Measurements from ENCODE around the gene TST.

TST gene

DNA sequence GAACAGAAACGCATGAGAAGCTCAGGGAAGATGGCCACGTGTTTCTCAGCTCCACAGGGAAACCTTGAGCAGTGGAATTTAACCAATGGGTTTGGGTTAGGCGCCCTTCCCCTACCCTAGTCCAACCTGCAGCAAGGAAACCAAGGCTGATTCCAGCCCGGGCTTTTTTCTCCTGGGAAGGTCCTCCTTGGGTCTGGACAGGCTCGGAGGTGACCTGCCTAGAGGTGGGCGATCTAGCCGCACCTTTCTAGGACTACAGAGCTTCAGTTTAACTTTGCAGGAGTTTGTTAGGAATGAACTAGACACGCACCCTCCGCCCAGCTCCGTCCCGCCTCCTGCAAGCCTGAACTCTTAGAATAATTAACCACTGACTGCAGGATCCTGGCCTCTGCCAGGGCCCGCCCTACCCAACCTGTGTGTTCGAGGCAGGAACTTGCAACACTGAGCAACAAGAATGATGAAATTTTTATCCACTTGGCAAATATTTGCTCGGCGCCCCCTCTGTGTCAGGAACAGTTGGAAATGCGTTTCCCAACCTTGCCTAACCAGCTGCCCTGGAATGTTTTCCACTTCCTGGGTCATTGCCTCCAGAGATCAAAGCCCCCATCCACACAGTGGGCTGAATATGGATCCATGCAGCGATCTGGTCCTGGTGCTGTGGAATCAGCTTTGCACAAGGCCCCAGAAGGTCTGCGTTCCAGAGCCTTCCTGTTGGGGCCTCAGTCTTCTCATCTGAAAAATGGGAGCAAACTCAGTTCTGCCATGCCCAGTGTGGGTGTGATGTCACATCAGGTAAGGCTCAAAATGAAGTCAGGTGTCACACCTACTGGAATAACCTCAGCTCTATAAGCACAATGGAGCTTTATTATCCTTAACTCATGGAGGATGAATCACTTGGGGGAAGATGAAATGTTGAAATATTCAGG lies 13.6 kb upstream of the TST start:
- DNase-seq (ENCODE audit: low read depth, low spot score): no peak

DNA sequence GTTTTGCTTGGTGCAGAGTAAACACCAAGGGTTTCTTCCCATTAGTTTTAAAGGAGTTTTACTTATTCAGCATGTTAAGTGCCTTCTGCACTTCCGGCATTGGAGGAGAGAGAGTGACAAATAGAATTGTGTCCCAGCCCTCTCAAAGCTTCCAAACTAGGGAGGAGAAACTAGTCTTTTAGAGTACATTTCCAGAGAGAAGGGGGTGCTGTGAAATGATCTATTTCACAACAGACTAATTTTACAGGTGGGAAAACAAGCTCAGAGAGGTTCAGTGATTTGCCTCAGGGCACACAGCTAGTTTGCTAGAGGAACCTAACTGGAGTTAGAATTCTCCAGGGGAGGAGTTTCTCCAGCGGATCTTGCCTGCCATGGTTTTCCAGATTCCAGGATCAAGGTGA lies 12.9 kb upstream of the TST start:
- DNase-seq (ENCODE audit: low read depth, low spot score): no peak

DNA sequence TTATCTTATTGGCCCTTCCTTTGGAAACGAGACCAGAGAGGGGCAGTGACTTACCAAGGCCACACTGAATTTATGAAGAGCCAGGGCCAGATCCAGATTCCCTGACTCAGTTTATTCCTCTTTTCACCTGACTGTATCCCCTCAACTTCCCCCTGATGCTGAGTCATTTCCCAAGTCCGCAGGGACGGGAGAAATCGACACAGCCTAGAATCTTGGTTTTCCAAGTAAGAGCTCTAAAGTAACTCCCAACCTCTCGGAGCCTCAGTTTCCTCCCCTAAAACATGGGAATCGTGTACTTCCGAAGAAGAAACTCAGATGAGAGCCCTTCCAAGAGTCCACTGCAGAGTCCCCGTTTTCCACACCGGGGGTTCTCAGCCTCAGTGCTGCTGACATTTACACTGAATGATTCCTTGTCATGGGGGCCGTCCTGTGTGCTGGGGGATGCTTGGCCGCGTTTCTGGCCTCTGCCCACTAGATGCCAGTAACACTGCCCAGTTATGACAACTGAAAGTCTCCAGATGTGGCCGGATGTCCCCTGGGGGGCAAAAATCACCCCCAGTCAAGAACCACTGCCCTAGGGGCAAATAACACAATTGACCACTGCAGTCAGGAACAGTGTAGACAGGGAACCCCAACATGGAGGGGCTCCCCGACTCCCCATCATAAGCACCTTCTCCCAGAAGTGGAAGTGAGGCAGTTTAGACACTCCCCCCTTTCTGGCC lies 11.5 kb upstream of the TST start:
- no peak for DNase-seq (ENCODE audit: low read depth, low spot score)

DNA sequence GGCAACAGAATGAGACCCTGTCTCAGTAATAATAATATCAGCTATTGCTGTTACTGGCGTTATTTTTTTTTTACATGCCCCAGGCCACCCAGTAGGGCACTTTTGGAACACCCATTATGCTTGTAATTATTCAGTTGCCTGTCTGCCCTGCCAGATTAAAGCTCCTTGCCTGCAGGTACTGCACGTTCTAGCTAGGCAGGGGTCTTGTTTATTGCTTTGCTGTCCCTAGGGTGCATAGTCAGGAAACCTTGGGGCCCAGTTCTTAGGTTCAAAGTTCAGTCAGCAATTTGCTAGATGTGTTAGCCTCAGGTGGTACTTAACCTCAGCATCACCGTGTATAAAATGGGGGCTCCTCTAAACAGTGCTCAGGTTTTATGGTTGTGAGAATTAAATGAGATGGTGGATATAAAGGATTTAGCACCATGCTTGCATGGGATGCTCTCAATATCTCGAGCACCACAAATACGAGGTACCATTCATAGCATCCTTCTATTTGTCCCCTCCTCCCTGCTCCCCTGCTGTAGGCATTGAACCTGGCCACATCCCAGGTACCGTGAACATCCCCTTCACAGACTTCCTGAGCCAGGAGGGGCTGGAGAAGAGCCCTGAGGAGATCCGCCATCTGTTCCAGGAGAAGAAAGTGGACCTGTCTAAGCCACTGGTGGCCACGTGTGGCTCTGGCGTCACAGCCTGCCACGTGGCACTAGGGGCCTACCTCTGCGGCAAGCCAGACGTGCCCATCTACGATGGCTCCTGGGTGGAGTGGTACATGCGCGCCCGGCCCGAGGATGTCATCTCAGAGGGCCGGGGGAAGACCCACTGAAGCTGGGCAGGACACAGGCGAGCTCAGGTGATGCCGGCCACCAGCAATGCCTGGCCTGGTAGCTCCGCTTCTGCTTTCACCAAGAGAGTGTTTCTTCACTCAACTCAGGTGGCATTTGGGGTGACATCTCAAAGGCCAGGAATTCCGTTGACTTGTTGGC lies 9.7 kb upstream of the TST start:
- no peak for DNase-seq (ENCODE audit: low read depth, low spot score)

DNA sequence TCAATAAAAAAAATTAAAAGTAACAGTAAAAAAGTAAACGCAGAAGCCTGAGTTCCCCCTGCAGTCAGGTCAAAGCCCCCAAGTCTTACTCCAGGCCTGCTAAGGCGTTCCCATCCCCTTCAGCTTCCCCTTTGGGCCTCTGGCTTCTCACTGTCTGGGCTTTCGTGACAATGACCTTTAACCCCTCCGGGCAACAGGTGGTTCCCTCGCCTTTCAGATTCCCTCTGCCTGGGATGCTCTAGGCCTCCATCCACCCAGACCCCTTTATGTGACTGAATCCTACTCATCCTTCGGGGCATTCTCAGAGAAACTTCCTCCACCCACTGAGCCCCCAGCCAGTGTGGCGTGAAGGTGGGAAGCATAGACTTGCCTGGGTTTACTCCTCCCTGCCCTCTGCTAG lies 8.3 kb upstream of the TST start:
- no peak for DNase-seq (ENCODE audit: low read depth, low spot score)

DNA sequence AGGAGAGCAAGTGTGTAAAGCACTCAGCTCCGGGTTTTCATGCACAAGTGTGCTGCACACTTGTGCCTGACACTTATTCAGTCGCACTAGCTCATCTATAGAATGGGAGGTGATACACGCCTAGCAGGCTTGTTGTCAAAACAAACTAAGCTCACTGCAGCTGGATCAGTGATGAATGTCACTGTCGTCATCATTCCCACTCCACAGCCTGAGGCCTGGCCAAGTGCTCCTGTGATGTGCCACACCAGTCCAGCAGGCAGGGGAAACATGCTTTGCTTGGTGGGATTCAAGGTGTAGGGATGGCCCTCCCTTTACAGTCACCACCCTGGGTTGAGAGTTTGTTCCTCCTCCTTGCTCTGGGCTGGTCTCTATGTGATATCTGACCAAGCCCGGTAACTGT lies 7.1 kb upstream of the TST start:
- DNase-seq (ENCODE audit: low read depth, low spot score): no peak

DNA sequence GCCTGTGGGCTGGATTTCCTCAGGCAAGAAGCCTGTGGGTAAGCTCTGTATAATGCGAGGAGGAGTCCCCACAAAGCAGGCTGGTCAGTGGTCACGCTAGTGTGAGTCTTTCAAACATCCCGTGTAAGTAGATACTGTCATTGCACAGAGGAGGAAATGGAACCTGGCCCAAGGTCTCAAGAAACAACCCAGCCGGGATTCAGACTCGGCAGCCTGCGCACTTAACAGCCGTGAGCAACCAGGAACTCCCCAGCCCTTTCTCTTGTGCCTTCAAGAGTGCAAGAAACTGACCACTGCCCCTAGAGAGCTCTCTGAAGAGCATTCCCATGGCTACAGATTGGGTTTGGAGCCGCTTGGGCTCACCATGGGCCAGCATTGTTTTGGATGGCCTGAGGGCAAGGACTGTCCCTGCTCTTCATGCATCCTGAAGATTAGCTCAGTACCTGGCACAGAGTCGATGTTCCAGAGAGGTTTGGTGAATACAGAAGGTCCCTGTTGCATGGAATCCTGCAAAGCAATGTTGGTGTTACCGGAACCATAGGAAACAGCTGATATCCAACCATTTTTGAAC lies 6.3 kb upstream of the TST start:
- DNase-seq (ENCODE audit: low read depth, low spot score): no peak

DNA sequence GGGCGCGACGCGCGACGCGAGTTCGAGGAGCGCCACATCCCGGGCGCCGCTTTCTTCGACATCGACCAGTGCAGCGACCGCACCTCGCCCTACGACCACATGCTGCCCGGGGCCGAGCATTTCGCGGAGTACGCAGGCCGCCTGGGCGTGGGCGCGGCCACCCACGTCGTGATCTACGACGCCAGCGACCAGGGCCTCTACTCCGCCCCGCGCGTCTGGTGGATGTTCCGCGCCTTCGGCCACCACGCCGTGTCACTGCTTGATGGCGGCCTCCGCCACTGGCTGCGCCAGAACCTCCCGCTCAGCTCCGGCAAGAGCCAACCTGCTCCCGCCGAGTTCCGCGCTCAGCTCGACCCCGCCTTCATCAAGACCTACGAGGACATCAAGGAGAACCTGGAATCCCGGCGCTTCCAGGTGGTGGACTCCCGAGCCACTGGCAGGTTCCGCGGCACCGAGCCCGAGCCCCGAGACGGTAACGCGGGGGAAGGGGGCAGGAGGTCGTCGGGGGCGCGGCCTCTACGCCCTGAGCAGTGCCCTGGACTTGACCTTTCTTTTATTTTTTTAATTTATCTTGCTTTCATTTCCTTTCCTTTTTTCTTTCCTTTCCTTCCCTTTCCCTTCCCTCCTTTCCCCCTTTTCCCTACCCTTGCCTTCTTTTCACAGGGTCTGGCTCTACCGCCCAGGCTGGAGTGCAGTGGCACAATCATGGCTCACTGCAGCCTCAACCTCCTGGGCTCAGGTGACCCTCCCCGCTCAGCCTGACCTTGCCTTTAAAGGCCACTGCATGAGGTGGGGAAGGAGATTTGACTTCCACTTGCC lies 5.3 kb upstream of the TST start:
- DNase-seq (ENCODE audit: low read depth, low spot score): no peak

DNA sequence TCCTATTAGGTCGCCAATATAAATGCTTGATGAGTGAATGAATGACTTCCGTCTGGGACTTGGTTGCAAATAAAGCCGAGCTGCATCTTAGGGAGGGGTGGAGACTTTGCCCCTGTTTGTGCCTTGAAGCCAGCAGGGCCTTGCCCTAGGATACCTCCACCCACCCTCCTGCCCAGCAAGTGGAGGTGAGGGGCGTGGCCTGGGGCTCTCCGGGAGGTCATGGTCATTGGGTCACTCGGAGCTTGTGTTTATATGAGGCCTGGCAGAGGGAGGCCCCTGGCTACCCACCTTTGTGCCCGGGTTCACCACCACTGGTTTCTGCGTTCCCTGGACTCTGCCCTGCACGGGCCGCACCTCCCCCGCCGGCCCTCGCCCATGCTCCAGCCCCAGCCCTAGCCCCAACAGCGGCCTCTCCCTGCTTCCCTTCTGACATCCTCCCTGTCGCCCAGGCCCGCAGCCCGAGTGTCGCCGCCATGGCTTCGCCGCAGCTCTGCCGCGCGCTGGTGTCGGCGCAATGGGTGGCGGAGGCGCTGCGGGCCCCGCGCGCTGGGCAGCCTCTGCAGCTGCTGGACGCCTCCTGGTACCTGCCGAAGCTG lies 4.6 kb upstream of the TST start:
- no peak for DNase-seq (ENCODE audit: low read depth, low spot score)

DNA sequence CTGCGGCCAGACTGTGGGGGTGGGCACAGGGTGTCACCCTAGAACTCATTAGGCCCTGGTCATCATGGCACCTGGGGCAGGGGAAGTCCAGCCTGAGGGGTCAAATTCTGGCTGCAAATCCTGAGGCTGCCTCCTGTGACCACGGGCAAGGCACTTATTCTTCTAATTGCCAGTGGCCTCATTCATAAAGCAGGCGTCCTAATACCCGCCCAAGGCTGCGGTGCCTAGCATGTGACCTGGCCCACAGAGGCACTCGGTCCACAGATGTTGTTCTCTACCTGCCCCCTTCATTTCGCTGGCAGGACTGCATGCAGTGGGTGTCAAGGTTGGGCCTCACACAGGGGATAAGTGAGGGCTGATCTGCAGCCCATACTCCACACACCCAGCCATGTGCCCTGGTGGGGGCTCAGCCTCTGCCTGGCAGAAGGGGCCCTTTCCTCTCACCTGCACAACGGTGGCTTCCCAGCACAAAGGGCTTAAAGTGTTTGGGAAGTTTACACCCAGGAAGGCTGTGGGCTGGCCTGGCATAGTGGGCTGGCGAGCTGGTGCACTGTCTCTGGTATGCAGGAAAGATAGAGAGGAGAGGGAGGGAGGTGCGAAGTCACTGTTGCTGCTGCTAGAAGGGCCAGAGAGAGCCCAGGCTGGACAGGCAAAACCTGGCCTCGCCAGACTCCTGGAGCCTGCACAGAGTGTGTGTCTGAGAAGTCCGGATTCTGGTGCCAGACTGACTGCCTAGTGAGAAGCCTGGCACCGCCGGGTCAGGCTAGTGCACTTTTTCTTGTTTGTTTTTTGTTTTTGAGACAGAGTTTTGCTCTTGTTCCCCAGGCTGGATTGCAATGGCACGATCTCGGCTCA lies 3.5 kb upstream of the TST start:
- DNase-seq (ENCODE audit: low read depth, low spot score): no peak

DNA sequence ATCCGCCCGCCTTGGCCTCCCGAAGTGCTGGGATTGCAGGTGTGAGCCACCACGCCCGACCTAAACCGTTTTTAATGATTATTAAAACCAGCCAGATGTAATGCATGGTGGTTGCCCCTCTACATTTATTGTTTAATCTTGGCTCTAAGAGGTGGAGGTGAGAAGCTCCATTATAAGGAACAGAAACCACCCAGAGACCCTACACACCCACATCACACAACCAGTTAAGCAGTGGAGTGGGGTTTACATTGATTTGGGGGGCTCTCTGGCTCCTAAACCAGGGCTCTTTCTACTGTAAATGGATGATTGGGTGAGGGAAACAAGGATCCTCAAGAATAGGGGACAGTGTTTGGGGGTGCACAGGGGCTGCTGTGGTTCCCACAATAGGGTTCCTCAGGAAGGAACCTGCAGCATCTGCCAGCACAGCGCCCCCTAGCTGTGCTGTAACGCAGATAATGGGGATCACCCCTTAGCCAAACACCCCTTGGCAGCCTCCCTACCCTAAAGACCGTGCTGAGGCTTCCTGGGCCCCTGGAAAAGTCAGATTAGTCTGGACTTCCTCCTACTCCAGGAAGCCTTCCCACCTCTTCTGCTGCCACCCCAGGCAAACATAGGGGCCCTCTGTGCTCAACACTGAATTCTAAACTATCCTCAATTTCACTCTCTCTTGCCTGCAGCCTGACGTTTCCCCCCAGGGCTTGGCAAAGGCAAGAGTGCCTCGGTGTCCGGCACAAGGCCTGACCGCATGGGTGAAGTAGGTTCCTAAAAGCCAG lies 2.6 kb upstream of the TST start:
- DNase-seq (ENCODE audit: low read depth, low spot score): no peak

DNA sequence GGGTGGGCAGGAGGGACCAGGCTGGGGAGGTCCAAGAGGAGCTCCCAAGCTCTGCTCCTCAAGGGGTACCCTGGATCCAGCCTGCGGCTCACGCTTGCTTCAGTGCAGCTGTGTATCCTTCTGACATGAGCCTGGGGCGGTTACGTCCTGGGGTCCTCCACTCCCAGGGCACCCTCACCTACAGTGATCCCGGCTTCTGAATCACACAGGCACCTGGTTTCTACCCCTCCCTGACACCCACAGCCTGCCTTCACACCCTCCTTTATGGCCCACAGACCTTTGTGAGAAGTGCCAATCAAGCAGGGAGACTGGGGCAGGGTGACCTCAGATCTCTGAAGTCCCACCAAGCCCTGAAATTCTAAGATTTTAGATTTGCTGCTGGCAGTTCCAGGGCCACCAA lies 1.8 kb upstream of the TST start:
- DNase-seq (ENCODE audit: low read depth, low spot score): no peak

DNA sequence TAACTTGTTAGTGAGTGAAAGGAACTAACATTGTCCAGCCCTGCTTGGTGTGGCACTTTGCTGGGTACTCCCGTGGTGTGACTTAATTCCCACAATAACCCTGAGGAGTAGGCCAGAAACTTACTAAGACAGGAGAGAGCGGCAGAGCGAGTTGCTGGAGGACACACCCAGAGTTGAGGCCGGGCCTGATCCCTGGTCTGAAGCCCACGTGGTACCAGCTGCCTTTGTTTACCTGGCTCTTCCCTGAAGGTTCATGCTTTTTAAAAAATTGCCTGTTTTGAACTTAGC lies 889 bp upstream of the TST start:
- DNase-seq (ENCODE audit: low read depth, low spot score): no peak

DNA sequence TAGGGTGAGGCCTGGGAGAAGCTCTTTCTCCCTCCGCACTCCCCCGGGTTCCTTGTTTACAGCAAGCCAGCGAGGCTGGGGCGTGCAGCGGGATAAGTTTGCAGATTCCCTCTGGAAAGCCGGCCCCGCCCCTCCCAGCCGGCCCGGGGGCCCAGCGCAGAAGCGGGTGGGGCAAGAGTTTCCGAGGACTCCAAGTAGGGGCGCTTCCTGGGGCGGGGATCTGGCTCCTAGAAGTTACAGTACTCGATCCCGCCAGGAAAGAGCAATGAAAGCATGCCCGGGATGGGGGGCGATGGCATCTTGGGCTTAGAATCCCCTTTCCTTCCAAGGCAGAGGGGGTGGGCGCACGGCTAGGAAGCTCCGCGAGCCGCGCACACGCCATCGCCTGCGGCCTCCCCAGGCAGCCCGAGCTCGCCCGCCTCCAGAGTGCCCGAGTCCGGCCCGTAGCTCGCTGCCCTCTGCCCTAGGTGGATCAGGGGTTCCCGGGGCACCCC lies 385 bp downstream of the TST start:
- no peak for DNase-seq (ENCODE audit: low read depth, low spot score)

DNA sequence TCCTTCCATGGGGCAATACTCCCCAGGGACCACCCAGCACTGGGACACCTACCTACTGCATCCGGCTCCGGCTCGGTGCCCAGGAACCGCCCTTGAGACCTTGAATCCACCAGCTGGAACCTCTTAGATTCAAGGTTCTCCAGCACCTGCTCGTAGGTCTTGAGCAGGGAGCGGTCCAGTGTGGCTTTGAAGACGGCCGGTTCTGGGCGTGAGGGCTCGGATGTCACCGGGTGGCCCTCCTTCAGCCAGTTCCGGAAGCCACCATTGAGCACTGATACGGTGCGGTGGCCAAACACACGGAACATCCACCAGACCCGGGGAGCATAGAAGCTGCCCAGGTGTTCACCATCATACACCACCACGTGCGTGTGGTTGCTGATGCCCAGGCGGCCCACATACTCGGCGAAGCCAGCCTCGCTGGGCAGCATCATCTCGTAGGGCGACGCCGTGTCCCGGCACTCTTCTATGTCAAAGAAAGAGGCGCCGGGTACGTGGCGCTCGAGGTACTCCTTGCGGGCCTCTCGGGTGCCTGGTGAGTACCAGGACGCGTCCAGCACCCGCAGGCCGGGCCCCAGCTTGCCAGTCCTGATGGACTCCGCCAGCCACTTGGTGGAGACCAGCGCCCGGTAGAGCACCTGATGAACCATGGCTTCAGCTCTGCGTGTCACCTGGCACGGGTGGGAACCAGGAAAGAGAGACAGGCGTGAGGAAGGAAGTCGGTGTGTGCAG lies 997 bp downstream of the TST start:
- no peak for DNase-seq (ENCODE audit: low read depth, low spot score)

DNA sequence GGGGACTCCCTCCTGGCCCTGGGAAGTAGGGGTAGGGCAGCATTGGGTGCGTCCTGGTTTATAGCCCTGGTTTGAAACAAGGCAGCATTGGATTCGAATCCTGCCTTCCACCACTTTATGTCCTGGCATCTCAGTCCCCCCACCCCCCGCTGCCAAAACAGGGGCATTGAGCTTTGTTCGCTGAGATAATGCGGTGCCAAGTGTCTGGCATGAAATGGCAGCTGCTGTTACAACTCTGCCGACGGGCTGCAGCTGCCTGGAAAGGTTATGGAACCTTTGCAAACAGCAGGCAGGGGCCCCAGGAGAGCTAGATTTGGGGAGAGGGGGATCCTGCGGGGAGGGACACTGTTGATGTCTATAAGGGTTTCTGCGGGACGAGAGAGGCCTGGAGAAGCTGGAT lies 1.9 kb downstream of the TST start:
- DNase-seq (ENCODE audit: low read depth, low spot score): no peak

DNA sequence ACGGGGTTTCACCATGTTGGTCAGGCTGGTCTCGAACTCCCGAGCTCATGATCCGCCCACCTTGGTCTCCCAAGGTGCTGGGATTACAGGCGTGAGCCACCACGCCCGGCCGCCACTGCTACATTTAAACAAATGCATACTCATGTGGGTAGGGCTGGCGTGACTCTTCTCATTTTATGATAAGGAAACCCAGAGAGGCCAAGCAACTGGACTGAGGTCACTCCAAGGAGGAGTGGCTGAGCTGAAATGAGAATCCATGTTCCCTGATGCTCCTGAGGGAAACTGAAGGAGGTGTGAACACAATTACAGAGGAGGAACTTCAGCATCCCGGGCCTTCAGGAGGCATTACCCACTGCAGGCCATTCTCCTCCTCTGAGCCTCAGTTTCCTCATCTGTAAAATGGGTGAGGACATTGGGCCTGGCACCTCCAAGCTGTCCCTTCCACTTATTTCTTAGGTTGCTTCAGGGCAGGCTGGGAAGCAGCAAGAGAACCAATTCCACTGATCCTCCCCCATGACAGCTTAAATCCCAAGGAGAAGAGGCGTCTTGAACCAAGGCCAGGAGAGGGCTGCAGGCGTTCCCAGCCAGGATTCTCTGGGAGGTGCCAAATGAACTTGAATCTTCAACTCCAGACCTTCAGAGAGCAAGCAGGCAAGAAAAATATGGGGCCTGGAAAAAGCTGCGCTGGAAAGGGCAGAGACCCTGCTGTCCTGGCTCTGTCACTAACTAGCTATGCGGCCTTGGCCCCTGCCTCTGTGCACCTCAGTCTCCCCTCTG lies 2.9 kb downstream of the TST start:
- no peak for DNase-seq (ENCODE audit: low read depth, low spot score)
